ENCODE measurements around the gene PNKP.

PNKP gene

DNA sequence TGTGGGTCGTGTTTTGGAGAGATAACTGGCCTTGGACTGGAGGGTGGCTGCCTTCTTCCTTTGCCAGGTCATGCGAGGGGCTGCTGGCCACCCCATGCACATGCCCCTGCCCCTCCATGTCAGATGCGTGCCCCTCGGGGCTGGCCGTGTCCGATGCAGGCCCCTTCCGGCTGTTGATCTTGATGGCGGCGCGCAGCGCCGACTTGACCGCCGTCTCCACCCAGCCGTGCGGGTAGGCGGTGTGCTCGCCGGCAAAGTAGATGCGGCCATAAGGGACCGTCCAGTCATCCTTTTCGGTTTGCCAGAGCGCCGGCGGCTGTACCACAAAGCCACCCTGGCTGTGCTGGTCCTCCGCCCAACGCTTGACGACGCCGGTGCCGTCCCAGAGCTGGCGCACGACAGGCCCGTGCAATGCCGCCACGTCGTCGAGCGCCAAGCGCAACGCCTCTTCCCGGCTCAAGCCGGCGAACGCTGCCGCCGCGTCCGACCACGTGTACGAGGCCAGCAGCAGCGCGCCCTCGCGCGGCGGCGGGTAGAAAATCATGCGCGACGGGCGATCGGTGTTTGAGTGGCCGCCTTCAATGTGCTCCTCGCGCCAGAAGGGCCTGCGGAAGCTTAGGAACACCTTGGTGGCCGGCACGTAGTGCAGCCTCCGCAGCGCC is 22.4 kb upstream of the PNKP start:
- DNase-seq, result peak; percentile 25

GRCh38 chr19:49889038-49889686 is 21.8 kb upstream of the PNKP start:
- no peak for DNase-seq

GRCh38 chr19:49888510-49888824 is 21.1 kb upstream of the PNKP start:
- no peak for DNase-seq

- no peak for DNase-seq
Measured at GRCh38 chr19:49887665-49888509, 20.5 kb upstream of the PNKP start.

DNA sequence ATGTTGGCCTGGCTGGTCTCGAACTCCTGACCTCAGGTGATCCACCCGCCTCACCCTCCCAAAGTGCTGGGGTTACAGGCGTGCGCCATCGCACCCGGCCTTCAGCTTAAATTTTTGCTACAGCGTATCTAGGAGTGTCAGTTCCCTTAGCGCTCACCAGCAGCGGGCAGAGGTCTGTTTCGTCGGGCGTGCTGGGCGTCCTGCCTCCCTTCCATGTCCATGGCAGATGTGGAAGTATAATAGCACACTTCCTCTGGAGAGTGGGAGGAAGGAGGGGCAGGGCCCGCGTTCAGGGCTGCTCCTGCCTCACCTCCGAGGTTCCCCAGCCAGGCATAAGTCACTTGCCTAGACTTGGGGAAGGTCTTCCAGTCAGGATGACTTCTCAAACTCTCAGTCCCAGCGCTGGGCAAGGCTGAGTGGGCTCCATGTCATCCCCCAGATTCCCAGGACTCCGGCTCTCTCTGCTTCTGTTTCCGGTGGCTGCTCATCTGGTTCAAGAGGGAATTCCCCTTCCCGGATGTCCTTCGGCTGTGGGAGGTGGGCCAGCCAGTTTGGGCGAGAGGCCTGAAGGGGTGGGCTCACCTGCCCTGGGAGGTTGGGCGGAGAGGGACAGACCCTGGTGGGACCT is 19.8 kb upstream of the PNKP start:
- no peak for DNase-seq

- no peak for DNase-seq
Measured at GRCh38 chr19:49884760-49885159, 17.4 kb upstream of the PNKP start.

DNA sequence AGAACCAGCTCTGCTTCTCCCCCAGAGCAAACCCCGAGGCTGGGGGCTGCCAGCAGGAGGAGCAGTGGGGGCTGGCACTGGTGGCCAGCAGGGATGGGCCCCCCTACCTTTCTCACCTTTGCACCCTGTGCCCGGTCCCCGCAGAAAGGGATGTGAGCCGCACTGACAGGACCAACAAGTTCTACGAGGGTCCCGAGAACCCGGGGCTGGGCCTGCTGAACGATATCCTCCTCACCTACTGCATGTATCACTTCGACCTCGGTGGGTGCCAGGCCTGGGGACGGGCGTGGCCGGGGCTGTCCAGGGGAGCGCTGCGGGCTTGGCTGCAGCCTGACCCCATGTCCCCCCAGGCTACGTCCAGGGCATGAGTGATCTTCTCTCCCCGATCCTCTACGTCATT is 16.7 kb upstream of the PNKP start:
- DNase-seq, result no peak

DNA sequence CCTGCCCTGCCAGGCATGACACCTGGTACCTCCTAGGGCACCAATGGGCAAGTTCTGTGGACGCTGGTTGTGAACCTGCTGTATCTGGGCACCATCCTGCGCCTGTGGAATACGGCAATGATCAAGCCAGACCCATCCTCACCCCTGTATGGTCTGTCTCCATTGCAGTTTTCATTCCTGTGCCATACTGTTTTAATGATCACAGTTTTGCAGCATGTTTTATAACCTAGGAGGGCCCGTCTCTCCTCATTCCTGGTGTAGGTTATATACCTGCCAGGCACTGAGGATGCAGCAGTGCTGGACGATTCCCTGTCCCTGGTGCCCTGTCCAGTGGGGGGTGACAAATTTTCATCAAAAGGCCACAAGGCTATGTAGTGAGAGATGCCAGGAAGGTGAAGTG is 15.7 kb upstream of the PNKP start:
- DNase-seq, result no peak

GRCh38 chr19:49882643-49883042 is 15.3 kb upstream of the PNKP start:
- DNase-seq, result no peak

- no peak for DNase-seq
Measured at GRCh38 chr19:49881672-49882394, 14.5 kb upstream of the PNKP start.

- no peak for DNase-seq
Measured at GRCh38 chr19:49881186-49881585, 13.8 kb upstream of the PNKP start.

- no peak for DNase-seq
Measured at GRCh38 chr19:49880162-49880869, 12.9 kb upstream of the PNKP start.

- DNase-seq, result no peak
Measured at GRCh38 chr19:49879243-49879963, 12.0 kb upstream of the PNKP start.

GRCh38 chr19:49878744-49879070 is 11.3 kb upstream of the PNKP start:
- no peak for DNase-seq

DNA sequence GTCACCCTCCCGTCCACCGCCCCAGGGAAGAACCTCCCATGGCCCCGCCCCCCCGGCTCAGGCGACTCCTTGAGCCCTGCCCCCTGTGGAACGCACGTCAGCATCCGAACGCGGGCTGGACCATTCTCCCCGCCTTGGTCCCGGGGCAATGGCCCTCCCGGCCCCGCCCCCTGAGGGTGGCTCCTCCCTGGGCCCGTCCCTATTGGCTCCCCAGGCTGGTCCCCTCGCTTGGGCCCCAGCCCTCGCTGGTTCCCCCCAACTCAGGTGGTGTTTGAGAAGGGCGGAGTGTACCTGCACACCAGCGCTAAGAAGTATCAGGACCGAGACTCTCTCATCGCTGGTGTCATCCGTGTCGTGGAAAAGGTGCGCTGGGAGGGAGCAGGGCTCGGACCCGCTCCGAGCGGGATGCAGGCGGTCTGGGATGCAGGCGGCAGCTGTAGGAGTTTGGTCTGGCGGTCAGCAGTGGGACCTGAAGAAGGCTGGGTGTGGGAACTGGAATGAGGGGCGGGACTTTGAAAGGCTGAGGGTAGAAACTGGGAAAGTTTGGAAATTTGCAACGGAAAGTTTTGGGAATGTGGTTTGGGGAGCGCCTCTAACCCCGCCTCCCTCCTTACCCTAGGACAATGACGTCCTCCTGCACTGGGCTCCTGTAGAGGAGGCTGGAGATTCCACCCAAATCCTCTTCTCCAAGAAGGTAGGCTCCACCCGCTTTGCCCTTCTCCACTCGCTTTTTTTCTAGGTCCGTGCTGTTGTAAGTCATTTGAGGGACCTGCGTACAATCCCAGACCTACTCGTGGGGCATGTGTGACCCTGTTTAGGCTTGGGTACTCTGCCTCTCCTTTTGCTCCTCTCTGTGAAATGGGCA is 10.7 kb upstream of the PNKP start:
- DNase-seq, result peak; percentile 97

DNA sequence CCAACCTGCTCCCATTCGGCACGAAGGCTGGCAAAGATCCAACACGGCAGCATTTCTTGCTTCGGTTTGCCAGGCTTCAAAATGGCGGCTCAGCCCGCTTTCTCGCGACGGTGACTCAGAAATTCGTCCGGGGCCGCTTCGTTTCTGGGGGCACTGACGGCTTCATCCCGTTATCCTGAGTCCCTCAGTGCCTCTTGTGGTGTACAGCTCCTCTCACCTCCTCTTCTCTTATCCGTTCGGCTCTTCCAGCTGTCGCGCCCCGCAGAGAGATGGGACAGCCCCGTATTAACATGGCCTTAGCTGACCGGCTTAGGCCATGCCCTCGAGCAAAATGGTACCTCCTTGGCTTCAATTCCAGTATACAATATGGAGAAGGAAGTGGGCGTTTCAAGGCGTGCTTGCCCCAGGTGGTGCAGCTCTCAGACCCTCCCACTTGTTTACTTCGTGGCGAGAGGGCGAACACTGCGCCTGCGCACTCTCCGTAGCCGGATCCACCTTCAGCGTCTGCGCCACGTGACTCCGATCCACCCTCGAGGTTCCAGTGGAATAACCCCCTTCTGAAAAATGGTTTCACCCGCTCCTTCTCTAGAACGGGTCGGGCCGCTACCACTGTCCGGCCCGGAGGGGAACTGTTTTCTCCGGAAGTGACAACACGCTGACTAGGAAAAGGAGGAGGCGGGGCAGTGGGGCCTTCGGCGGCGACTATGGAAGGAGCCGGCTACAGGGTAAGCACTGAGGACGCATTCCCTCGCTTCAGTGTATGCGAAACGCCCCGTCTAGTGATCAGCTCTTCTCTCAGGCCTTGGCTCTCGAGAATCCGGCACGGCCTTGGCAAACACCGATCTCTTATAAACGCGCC is 9.9 kb upstream of the PNKP start, which contains the start of the genes AKT1S1 and TBC1D17:
AKT1S1 (minus strand) TSS at position 336 of the 859 bp plus-strand sequence. CDS start 4,060 bp downstream, outside the sequence.
TBC1D17 (plus strand) TSS at position 683 of the 859 bp plus-strand sequence; CDS start at position 705, 22 bp downstream.
- DNase-seq, result peak; percentile 99

DNA sequence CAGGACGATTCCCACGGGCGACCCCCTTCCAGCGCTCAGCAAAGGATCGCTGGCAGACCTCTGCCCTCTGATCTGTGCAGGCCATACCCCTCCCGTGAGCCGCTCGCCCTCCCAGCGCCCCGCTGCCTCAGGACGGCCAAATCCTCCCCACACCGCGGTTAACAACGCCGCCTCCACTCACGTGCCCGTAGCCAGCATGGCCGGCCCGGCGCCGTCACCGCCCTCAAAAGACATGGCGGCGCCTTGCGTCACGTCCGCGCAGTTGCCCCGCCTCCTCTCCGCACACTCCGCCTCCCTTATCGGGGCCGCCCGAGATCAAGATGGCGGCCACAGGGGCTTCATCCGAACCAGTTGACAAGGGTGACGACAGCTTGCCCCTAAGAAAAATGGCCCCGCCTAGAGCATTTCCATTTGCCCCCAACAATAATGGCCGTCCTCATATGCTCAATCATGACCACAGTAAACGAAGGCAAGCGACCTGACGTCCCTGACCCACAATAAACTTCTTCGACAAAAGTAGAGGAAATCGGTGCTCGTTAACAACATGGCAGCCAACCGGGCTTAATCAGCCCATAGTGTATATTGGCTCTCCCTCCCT is 9.1 kb upstream of the PNKP start:
- peak; percentile 97 for DNase-seq

- DNase-seq, result peak; percentile 46
Measured at GRCh38 chr19:49875857-49876421, 8.6 kb upstream of the PNKP start.

DNA sequence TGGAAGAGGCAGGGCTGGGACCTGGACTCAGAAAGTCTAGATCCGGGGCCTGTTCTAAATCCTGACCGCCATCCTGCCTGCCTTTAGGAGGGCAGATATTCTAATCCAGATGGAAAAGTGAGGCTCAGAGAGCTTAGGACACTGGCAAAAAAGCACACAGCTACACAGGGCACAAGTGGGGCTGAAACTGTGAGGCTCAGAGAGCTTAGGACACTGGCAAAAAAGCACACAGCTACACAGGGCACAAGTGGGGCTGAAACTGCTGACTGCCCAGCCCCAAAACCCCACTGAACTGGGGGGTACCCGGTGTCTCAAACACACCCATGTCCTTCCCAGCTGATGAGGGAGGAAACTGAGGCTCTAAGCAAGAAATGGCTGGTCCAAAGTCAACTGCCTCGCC is 7.8 kb upstream of the PNKP start:
- no peak for DNase-seq

Data from NCI-H2171 (cell line).